Hepatocyte (in vitro differentiated cells): ENCODE results near the gene SLC39A7. TPM values are rescaled to one million over a fixed set of nuclear protein-coding genes. Genes with fewer than 3 reads are reported as not detected.

ENCODE experiments used
- DNase-seq: peaks from one replicate; pipeline ENCODE4 v3.0.0-alpha.2; 2016; ENCODE audit warnings: low spot score
- H2AFZ ChIP-seq: fragments of 200-600 bp; sonication (generic); 2 replicates; pipeline ENCODE4 v1.6.0; 2016; ENCODE audit warnings: antibody characterized with exemption, mild to moderate bottlenecking
- H3K27ac ChIP-seq: fragments of 200-600 bp; sonication (generic); 2 replicates; pipeline ENCODE4 v1.5.1; 2016; ENCODE audit warnings: mild to moderate bottlenecking
- H3K27me3 ChIP-seq: fragments of 200-600 bp; sonication (generic); 2 replicates; pipeline ENCODE4 v1.6.1; 2016
- H3K36me3 ChIP-seq: fragments of 200-600 bp; sonication (generic); replicated peaks from 2 replicates; pipeline ENCODE4 v1.5.1; 2016; ENCODE audit warnings: low read depth; ENCODE audit not compliant: insufficient read depth
- H3K4me1 ChIP-seq: fragments of 200-600 bp; sonication (generic); 2 replicates; pipeline ENCODE4 v1.5.1; 2016; ENCODE audit warnings: mild to moderate bottlenecking, moderate library complexity; ENCODE audit not compliant: insufficient read depth
- H3K4me2 ChIP-seq: fragments of 200-600 bp; sonication (generic); 2 replicates; pipeline ENCODE4 v1.6.0; 2016
- H3K4me3 ChIP-seq: fragments of 200-600 bp; sonication (generic); 2 replicates; pipeline ENCODE4 v1.5.1; 2016; ENCODE audit warnings: mild to moderate bottlenecking
- H3K79me2 ChIP-seq: fragments of 200-600 bp; sonication (generic); 2 replicates; pipeline ENCODE4 v1.6.0; 2017; ENCODE audit warnings: mild to moderate bottlenecking
- H3K9me2 ChIP-seq: fragments of 200-600 bp; sonication (generic); replicated peaks from 2 replicates; pipeline ENCODE4 v1.6.0; 2017; ENCODE audit warnings: mild to moderate bottlenecking; ENCODE audit not compliant: insufficient read depth
- H3K9me3 ChIP-seq: fragments of 200-600 bp; sonication (generic); 2 replicates; pipeline ENCODE4 v1.5.1; 2016; ENCODE audit warnings: low read depth, mild to moderate bottlenecking
- H4K20me1 ChIP-seq: fragments of 200-600 bp; sonication (generic); 2 replicates; pipeline ENCODE4 v1.6.0; 2016; ENCODE audit warnings: mild to moderate bottlenecking; ENCODE audit not compliant: insufficient read depth, poor library complexity, severe bottlenecking
- EZH2 ChIP-seq: fragments of 200-600 bp; sonication (generic); IDR thresholded peaks from 2 replicates; pipeline ENCODE4 v1.6.1; 2016; ENCODE audit warnings: antibody characterized with exemption, mild to moderate bottlenecking, borderline replicate concordance
- EZH2phosphoT487 ChIP-seq: fragments of 200-600 bp; sonication (generic); IDR thresholded peaks from one replicate; pipeline ENCODE4 v1.6.1; 2018; ENCODE audit warnings: antibody characterized with exemption, mild to moderate bottlenecking, low read depth, moderate library complexity; ENCODE audit not compliant: unreplicated experiment, severe bottlenecking
- WGBS: methylation state at CpG from one replicate; pipeline ENCODE4 v1.1.6; 2016; ENCODE audit warnings: low lambda C conversion rate; ENCODE audit errors: missing lambda C conversion rate; 5-methylcytosine and 5-hydroxymethylcytosine counted together
- polyA plus RNA-seq: library from polyadenylated mRNA; unstranded; fragments of >200 nt; fragmentation: Nextera tagmentation; extraction: Ambion mirVana; gene quantifications from 2 replicates; pipeline ENCODE4 v1.2.1, GENCODE V29; 2016
- total RNA-seq: library from RNA; depleted of rRNA; stranded (reverse); fragments of >200 nt; gene quantifications from 2 replicates; pipeline ENCODE4 v1.2.3, GENCODE V29; 2014
- TF ChIP-seq, protein P1 (sequence below): fragments of 200-600 bp; sonication (generic); IDR thresholded peaks from 2 replicates; pipeline ENCODE4 v1.5.1; 2016; ENCODE audit warnings: antibody characterized with exemption, mild to moderate bottlenecking; ENCODE audit not compliant: poor library complexity

The SLC39A7 gene
- total and polyA plus RNA-seq, 2 experiments from 2014 or later = 55.0 to 130 TPM

DNA sequence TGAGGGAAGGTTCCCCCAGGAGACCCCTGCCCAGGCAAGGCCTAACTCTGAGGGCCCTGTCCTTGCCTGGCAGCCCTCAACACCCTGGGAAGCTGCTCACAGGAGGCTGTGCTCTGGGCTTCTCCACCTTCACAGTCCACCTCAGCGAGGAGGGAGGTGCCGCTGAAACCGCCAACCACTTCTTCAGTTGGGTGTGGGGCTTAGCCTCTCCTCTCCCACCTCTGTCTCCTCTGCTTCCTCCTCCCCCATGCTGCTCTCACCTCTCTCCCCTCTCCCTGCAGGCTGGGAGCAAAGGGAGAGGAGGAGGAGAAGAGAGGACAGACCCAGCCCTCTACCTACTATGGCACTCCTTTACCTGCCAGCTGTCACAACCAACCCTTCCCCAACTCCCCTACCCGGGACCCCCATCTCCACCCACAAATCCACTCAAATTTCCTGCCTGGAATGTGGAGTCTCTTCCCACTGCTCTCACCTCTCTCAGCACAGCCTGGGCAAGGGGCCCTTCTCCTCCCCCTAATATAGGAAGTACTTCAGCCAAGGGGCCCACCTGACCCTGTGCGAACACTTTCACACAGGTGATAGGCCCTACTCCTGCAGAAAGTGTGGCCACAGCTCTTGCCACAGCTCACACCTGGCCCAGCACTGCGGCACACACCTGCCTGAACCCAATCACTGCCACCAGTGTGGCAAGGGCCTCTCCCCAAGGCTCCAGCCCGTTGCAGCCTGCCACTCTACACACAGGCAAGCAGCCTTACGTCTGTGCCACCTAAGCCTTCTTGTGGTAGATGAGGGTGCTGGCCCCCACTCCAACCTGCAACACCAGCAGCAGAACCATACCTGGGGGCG, 14.8 kb downstream of the SLC39A7 start:
- H3K9me3 ChIP-seq = no peaks in the 10 kb centered on the region
- H3K4me2 ChIP-seq = no peak overlapping the region
- TF ChIP-seq, protein P1, sequence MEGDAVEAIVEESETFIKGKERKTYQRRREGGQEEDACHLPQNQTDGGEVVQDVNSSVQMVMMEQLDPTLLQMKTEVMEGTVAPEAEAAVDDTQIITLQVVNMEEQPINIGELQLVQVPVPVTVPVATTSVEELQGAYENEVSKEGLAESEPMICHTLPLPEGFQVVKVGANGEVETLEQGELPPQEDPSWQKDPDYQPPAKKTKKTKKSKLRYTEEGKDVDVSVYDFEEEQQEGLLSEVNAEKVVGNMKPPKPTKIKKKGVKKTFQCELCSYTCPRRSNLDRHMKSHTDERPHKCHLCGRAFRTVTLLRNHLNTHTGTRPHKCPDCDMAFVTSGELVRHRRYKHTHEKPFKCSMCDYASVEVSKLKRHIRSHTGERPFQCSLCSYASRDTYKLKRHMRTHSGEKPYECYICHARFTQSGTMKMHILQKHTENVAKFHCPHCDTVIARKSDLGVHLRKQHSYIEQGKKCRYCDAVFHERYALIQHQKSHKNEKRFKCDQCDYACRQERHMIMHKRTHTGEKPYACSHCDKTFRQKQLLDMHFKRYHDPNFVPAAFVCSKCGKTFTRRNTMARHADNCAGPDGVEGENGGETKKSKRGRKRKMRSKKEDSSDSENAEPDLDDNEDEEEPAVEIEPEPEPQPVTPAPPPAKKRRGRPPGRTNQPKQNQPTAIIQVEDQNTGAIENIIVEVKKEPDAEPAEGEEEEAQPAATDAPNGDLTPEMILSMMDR = no peak
- TF ChIP-seq EZH2 (no peak), EZH2phosphoT487 (no peak)
- H3K4me1 ChIP-seq = peaks cover 16% of the 10 kb centered on the region
- H3K27ac ChIP-seq = no peak overlapping the region
- no peaks in the 10 kb centered on the region for H3K36me3 ChIP-seq
- WGBS = 79% methylated on average over 9 of the region's 9 CpGs
- H3K27me3 ChIP-seq = peaks cover 5% of the 10 kb centered on the region
- no peaks in the 10 kb centered on the region for H4K20me1 ChIP-seq
- DNase-seq = no peak
- H3K4me3 ChIP-seq = no peak overlapping the region
- H2AFZ ChIP-seq = no peak overlapping the region
- no peaks in the 10 kb centered on the region for H3K9me2 ChIP-seq
- H3K79me2 ChIP-seq = no peaks in the 10 kb centered on the region

DNA sequence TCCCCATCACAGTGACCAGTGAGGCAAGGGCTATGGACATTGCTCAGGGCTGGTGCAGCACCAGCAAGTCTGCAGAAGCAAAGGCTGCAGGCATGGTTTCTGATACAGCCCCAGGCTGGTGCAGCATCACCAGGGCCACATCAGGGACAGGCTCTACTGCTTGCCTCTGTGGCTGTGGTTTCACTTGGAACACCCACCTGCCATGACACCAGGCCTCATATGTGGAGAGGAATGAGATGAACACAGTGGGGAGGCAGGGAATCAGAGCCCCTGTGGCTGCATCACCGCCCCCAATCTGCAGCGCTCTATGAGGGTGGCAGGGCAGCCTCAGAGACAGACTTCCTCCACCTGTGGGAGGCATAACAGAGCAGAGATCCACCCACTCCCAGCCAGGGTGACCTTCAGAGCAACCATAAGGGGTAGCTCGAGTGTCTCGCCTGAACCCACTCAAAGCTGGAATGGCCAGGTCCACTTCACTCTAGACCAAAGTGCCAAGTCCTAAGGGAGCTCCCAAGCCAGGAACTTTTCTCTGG, 15.5 kb downstream of the SLC39A7 start:
- TF ChIP-seq, protein P1 = no peak
- TF ChIP-seq EZH2 (no peak), EZH2phosphoT487 (no peak)
- DNase-seq = no peak
- Histone ChIP-seq H3K9me2 (no peaks in the 10 kb centered on the region), H3K27ac (no peak overlapping the region), H3K4me3 (no peak overlapping the region), H3K9me3 (no peaks in the 10 kb centered on the region), H3K27me3 (peaks cover 5% of the 10 kb centered on the region), H4K20me1 (no peaks in the 10 kb centered on the region), H2AFZ (no peak overlapping the region), H3K79me2 (no peaks in the 10 kb centered on the region), H3K4me1 (peaks cover 16% of the 10 kb centered on the region), H3K4me2 (no peak overlapping the region), H3K36me3 (no peaks in the 10 kb centered on the region)
- 90% methylated on average over 4 of the region's 4 CpGs for WGBS

DNA sequence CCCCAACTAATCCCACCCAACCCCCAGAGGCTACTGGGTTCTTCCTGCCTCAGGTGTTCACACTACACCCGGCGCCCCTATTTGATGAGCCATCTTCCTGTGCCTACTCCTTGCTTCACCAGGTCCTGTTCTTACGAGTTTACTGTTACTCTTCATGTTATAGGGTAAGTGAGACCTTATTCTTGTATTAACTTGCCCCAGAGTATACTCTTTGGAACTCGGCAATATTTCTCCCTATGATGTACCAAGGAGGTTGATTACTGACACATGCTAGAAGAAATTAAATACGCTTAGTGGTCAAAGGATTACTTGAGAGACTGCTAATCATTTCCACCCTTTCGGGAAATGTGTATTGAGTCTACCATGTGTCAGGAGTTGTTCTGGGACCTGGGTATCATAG, 16.6 kb downstream of the SLC39A7 start:
- Histone ChIP-seq H3K27ac (no peak overlapping the region), H4K20me1 (no peaks in the 10 kb centered on the region), H3K9me3 (no peaks in the 10 kb centered on the region), H3K27me3 (peaks cover 7% of the 10 kb centered on the region), H3K9me2 (no peaks in the 10 kb centered on the region), H3K4me2 (no peak overlapping the region), H3K4me1 (peaks cover 16% of the 10 kb centered on the region), H3K36me3 (no peaks in the 10 kb centered on the region), H2AFZ (no peak overlapping the region), H3K4me3 (no peak overlapping the region), H3K79me2 (no peaks in the 10 kb centered on the region)
- WGBS = 82% methylated on average over 6 of the region's 6 CpGs
- TF ChIP-seq EZH2phosphoT487 (no peak), EZH2 (no peak)
- TF ChIP-seq, protein P1 = no peak
- DNase-seq = no peak
